IMR-90 (cell line): ENCODE data around the gene C11orf65.

Experiments used
- BHLHE40 ChIP-seq: fragments of 150-350 bp; IDR thresholded peaks from 2 replicates; pipeline ENCODE4 v1.6.1; 2016; ENCODE audit warnings: mild to moderate bottlenecking, low read depth, low read length
- TF ChIP-seq, protein P1 (sequence below): conservative IDR thresholded peaks from 2 replicates; pipeline ENCODE4 v1.5.1; 2012; ENCODE audit warnings: mild to moderate bottlenecking, low read depth, low read length, improper control_type of control experiment
- TF ChIP-seq, protein P2 (sequence below): fragments of 150-350 bp; IDR thresholded peaks from 2 replicates; pipeline ENCODE4 v1.6.1; 2017; ENCODE audit warnings: mild to moderate bottlenecking, antibody characterized with exemption, low read length, low read depth

DNA sequence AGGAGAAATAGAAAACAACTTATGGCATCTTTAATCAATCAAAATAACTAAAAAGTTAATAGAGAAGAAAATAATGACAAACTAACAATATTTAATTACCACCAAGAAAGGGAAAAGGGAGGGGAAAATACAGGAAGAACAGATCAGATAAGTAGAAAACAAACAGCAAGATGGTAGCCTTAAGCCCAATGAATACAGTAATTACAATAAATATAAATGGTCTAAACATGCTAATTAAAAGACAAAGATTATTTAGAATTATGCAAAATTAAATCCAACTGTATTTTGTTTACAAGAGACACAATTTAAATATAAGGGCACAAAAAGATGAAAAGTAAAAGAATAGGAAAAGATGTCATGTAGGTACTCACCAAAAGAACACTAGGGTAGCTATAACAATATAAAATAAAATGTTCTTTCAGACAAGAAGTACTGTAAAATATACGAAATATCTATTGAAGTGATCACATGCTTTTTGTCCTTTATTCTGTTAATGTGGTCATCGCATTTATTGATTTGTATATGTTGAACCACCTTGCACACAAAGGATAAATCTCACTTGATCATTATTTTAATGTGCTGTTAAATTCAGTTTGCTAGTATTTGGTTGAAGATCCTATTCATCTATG is 14.0 kb downstream of the C11orf65 start:
- no peak for TF ChIP-seq BHLHE40
- TF ChIP-seq, protein P1, sequence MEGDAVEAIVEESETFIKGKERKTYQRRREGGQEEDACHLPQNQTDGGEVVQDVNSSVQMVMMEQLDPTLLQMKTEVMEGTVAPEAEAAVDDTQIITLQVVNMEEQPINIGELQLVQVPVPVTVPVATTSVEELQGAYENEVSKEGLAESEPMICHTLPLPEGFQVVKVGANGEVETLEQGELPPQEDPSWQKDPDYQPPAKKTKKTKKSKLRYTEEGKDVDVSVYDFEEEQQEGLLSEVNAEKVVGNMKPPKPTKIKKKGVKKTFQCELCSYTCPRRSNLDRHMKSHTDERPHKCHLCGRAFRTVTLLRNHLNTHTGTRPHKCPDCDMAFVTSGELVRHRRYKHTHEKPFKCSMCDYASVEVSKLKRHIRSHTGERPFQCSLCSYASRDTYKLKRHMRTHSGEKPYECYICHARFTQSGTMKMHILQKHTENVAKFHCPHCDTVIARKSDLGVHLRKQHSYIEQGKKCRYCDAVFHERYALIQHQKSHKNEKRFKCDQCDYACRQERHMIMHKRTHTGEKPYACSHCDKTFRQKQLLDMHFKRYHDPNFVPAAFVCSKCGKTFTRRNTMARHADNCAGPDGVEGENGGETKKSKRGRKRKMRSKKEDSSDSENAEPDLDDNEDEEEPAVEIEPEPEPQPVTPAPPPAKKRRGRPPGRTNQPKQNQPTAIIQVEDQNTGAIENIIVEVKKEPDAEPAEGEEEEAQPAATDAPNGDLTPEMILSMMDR = no peak
- TF ChIP-seq, protein P2, sequence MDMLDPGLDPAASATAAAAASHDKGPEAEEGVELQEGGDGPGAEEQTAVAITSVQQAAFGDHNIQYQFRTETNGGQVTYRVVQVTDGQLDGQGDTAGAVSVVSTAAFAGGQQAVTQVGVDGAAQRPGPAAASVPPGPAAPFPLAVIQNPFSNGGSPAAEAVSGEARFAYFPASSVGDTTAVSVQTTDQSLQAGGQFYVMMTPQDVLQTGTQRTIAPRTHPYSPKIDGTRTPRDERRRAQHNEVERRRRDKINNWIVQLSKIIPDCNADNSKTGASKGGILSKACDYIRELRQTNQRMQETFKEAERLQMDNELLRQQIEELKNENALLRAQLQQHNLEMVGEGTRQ = no peak
